ENCODE data around the gene SYT9. TPM values are rescaled to one million over a fixed set of nuclear protein-coding genes. Genes with fewer than 3 reads are reported as not detected.

Gene SYT9
- polyA plus RNA-seq, 1 donor from 2014 or later, result 2.3 TPM

GRCh38 chr11:7506243-7506642 lies 254.5 kb downstream of the SYT9 start:
- no peaks in the 10 kb centered on the region for H3K36me3 ChIP-seq (ENCODE audit: insufficient read depth, low read length)
- no peaks in the 10 kb centered on the region for H3K9me2 ChIP-seq (ENCODE audit: insufficient read depth, low read length)
- H3K79me2 ChIP-seq (replicated peaks; ENCODE audit: insufficient read depth, low read length), result no peaks in the 10 kb centered on the region
- TF ChIP-seq POLR2AphosphoS5 (IDR thresholded peaks at IDR 0.05), result no peak
- TF ChIP-seq EP300 (conservative IDR thresholded peaks at IDR 0.05; ENCODE audit: poor library complexity, severe bottlenecking), result no peak
- TF ChIP-seq TAF1 (IDR thresholded peaks at IDR 0.05; ENCODE audit: low read depth), result no peak
- TF ChIP-seq EZH2 (IDR thresholded peaks at IDR 0.05; ENCODE audit: borderline replicate concordance, insufficient read depth, low read length, poor library complexity, severe bottlenecking), result no peak
- TF ChIP-seq REST (IDR thresholded peaks at IDR 0.05; ENCODE audit: borderline replicate concordance), result no peak
- TF ChIP-seq CTCF (IDR thresholded peaks at IDR 0.05; ENCODE audit: poor library complexity, severe bottlenecking), result no peak
- no peak for TF ChIP-seq MXI1 (conservative IDR thresholded peaks at IDR 0.05; ENCODE audit: poor library complexity, severe bottlenecking)
- no peak for TF ChIP-seq SMC3 (conservative IDR thresholded peaks at IDR 0.05; ENCODE audit: poor library complexity)
- no peak for TF ChIP-seq RAD21 (conservative IDR thresholded peaks at IDR 0.05)
- no peak overlapping the region for H3K9ac ChIP-seq (ENCODE audit: low read length)
- H3K9me3 ChIP-seq (ENCODE audit: low read length), result no peaks in the 10 kb centered on the region
- H2AFZ ChIP-seq (ENCODE audit: low read depth, low read length), result no peak overlapping the region
- no peaks in the 10 kb centered on the region for H4K20me1 ChIP-seq (ENCODE audit: insufficient read depth)
- H3K27ac ChIP-seq (ENCODE audit: low read length), result no peak overlapping the region
- H3K4me2 ChIP-seq (ENCODE audit: low read length), result no peak overlapping the region
- H3F3A ChIP-seq (ENCODE audit: insufficient read depth, low read length, poor library complexity, severe bottlenecking), result no peaks in the 10 kb centered on the region
- no peaks in the 10 kb centered on the region for H3K27me3 ChIP-seq (ENCODE audit: insufficient read depth, low read depth, low read length)
- H3K4me3 ChIP-seq (ENCODE audit: low read length), result no peak overlapping the region

GRCh38 chr11:7508087-7508486 lies 256.4 kb downstream of the SYT9 start:
- Histone ChIP-seq H4K20me1 (ENCODE audit: insufficient read depth) (no peaks in the 10 kb centered on the region), H2AFZ (ENCODE audit: low read depth, low read length) (no peak overlapping the region), H3F3A (ENCODE audit: insufficient read depth, low read length, poor library complexity, severe bottlenecking) (no peaks in the 10 kb centered on the region), H3K4me2 (ENCODE audit: low read length) (no peak overlapping the region), H3K9me2 (ENCODE audit: insufficient read depth, low read length) (no peaks in the 10 kb centered on the region), H3K9ac (ENCODE audit: low read length) (no peak overlapping the region), H3K36me3 (ENCODE audit: insufficient read depth, low read length) (no peaks in the 10 kb centered on the region), H3K27ac (ENCODE audit: low read length) (no peak overlapping the region), H3K4me3 (ENCODE audit: low read length) (no peak overlapping the region), H3K79me2 (replicated peaks; ENCODE audit: insufficient read depth, low read length) (no peaks in the 10 kb centered on the region), H3K9me3 (ENCODE audit: low read length) (no peaks in the 10 kb centered on the region), H3K27me3 (ENCODE audit: insufficient read depth, low read depth, low read length) (no peaks in the 10 kb centered on the region)
- TF ChIP-seq POLR2AphosphoS5 (IDR thresholded peaks at IDR 0.05), result no peak
- no peak for TF ChIP-seq MXI1 (conservative IDR thresholded peaks at IDR 0.05; ENCODE audit: poor library complexity, severe bottlenecking)
- TF ChIP-seq RAD21 (conservative IDR thresholded peaks at IDR 0.05), result no peak
- TF ChIP-seq TAF1 (IDR thresholded peaks at IDR 0.05; ENCODE audit: low read depth), result no peak
- TF ChIP-seq CTCF (IDR thresholded peaks at IDR 0.05; ENCODE audit: poor library complexity, severe bottlenecking), result no peak
- TF ChIP-seq EZH2 (IDR thresholded peaks at IDR 0.05; ENCODE audit: borderline replicate concordance, insufficient read depth, low read length, poor library complexity, severe bottlenecking), result no peak
- TF ChIP-seq EP300 (conservative IDR thresholded peaks at IDR 0.05; ENCODE audit: poor library complexity, severe bottlenecking), result no peak
- no peak for TF ChIP-seq SMC3 (conservative IDR thresholded peaks at IDR 0.05; ENCODE audit: poor library complexity)
- no peak for TF ChIP-seq REST (IDR thresholded peaks at IDR 0.05; ENCODE audit: borderline replicate concordance)
